Activated B cell treated with CpG ODN at 0.5 μM for 24 hours (primary cell): Measurements from ENCODE around the gene SMAP1. TPM values are rescaled to one million over a fixed set of nuclear protein-coding genes. Genes with fewer than 3 reads are reported as not detected.

Source experiments
- ATAC-seq: fragments of 200-7000 bp; cut with Tn5 transposase; one replicate; pipeline ENCODE4 v1.10.0; 2021; ENCODE audit warnings: low read depth, mild to moderate bottlenecking, moderate library complexity
- CTCF ChIA-PET: fragments of 350-600 bp; sonication (Branson Sonifier 250); formaldehyde crosslinking; loops from one replicate; lab custom pipeline; 2021; ENCODE audit warnings: antibody characterized with exemption; lab: Charles Lee
- POLR2A ChIA-PET: fragments of 350-600 bp; sonication (Branson Sonifier 250); formaldehyde crosslinking; loops from one replicate; lab custom pipeline; 2021; ENCODE audit warnings: antibody characterized with exemption; lab: Charles Lee
- DNase-seq: peaks from one replicate; pipeline ENCODE4 v3.0.0; 2022
- H3K27ac Mint-ChIP-seq: one replicate; pipeline ENCODE4 v1.8.0; 2020; ENCODE audit warnings: mixed read lengths
- H3K27me3 Mint-ChIP-seq: one replicate; pipeline ENCODE4 v1.8.0; 2021; ENCODE audit warnings: mixed read lengths
- H3K36me3 Mint-ChIP-seq: one replicate; pipeline ENCODE4 v1.8.0; 2021; ENCODE audit warnings: low read depth, mixed read lengths
- H3K4me1 Mint-ChIP-seq: one replicate; pipeline ENCODE4 v1.8.0; 2021; ENCODE audit warnings: mixed read lengths
- H3K4me3 Mint-ChIP-seq: one replicate; pipeline ENCODE4 v1.8.0; 2020; ENCODE audit warnings: mild to moderate bottlenecking, mixed read lengths
- H3K9me3 Mint-ChIP-seq: one replicate; pipeline ENCODE4 v1.8.0; 2020; ENCODE audit warnings: mixed read lengths
- intact Hi-C: fragments of 100-400 bp; cut with micrococcal nuclease; formaldehyde crosslinking; loops from one replicate; pipeline ENCODE4 v1.15.1; 2024
- total RNA-seq: library from RNA; stranded (reverse); gene quantifications from 2 replicates; pipeline ENCODE4 v1.2.3, GENCODE V29; 2022
- TF ChIP-seq, protein P1 (sequence below): fragments of 200-600 bp; IDR thresholded peaks from one replicate; pipeline ENCODE4 v1.8.0; 2022; ENCODE audit warnings: antibody characterized with exemption, mild to moderate bottlenecking

The SMAP1 gene
- total RNA-seq, 1 donor from 2014 or later: 21.6 TPM

DNA sequence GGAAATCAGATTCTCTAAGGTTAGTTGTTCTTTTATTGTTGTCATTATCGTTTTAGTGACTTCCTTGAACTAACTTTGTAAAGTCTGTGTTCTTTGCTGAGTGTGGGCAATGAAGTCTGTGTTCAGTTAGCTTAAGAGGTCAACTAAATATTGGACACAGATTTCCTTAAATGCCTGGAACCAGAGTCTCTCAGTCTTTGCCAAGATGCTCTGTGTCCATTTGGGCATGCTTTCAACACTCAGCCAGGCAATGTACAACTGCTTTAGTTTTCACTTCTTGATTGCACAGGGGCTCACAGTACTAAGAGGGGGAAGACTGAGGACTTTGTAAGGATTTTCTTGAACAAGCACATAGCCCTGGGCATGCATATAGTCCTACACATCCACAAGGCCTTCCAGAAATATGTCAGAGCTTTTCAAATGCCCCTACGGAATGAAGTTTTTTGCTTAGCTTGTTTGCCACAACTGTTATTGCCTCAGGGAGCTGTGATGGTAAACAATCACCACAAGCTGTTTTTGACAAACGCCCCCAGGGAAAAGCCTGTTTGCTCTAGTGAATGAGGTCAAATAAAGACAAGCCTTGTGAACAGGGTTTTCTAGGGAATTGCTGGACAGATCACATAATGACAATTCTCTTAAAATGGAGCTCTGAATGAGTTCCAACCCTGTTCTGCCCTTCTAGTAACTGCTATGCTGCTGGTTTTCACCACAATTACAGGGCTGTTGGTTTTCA is 206.7 kb downstream of the SMAP1 start:
- intact Hi-C loops: no loop called here
- CTCF ChIA-PET: interaction anchor here (0.8 to 1.4 kb wide), 2 partner anchors 10 to 170 kb away, joined by 4 to 5 read pairs; no protein-coding TSS in a partner anchor

DNA sequence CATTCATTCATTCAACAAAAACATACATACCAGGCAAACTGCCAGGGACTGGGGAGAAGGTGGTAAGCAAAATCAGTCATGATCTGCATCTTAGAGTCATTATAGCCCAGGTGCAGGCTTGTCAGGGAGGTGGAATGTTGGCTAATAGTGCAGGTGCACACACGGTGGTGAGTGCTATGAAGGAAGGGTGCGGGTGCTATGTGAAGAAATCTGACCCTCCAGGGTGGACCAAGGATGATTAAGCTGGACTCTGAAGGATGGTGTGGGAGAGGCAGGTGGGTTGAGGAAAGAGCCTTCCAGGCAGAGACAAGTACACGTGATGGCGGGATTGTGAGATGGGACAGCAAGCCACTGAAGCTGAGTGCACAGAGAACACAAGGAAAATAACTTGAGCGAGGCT is 211.8 kb downstream of the SMAP1 start:
- H3K27me3 Mint-ChIP-seq: peaks cover 17% of the 10 kb centered on the region

More for the DNA sequence above, 206.7 kb downstream of the SMAP1 start:
- POLR2A ChIA-PET: interaction anchor here (0.7 kb wide), 1 partner anchor 207 kb away, joined by 3 read pairs; no protein-coding TSS in a partner anchor
- H3K27ac Mint-ChIP-seq: no peak overlapping the region
- TF ChIP-seq, protein P1, sequence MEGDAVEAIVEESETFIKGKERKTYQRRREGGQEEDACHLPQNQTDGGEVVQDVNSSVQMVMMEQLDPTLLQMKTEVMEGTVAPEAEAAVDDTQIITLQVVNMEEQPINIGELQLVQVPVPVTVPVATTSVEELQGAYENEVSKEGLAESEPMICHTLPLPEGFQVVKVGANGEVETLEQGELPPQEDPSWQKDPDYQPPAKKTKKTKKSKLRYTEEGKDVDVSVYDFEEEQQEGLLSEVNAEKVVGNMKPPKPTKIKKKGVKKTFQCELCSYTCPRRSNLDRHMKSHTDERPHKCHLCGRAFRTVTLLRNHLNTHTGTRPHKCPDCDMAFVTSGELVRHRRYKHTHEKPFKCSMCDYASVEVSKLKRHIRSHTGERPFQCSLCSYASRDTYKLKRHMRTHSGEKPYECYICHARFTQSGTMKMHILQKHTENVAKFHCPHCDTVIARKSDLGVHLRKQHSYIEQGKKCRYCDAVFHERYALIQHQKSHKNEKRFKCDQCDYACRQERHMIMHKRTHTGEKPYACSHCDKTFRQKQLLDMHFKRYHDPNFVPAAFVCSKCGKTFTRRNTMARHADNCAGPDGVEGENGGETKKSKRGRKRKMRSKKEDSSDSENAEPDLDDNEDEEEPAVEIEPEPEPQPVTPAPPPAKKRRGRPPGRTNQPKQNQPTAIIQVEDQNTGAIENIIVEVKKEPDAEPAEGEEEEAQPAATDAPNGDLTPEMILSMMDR: no peak
- H3K9me3 Mint-ChIP-seq: peaks cover 20% of the 10 kb centered on the region
- H3K4me1 Mint-ChIP-seq: no peaks in the 10 kb centered on the region
- no peaks in the 10 kb centered on the region for H3K36me3 Mint-ChIP-seq
- ATAC-seq: no peak
- peaks cover 8% of the 10 kb centered on the region for H3K27me3 Mint-ChIP-seq
- no peak overlapping the region for H3K4me3 Mint-ChIP-seq
- DNase-seq: no peak

DNA sequence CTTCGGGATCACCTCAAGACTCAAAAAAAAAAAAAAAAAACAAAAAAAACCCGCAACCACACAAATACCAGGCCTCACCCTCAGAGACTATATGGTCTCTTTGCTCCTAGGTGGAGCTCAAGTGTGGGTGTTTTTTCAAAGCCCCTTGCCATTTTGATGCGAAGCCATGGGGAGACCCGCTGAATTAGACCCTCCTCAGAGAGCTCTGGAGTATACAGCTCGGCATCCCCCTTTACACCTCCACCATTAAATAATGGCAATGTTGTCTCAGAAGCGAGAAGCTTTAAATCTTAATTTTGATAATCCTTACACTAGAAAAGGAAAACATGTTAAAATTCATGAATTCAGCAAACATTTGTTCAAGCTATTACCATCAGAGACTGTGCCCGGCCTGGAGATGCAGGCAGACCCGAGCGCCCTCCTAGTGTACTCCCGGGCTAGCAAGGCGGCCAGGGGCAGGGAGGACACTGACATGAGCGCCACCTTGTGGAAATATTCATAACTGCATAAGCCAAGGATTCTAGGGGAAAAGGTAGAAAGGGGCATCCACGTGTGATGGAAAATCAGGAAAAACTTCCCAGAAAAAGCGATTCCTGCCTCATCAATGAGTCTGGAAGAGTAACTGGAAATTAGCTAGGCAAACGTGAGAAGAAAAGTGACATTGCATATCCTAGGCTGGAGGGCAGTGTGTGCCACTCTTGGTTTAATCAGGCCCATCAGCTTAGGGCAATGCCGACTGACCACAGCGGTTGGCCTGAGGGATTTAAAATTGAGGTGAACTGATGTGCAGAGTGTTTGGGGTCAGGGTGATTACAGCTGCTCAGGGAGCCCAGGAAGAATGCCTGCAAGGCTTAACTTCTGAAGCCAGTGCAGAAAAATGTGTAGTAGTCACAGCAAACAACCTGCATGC is 216.6 kb downstream of the SMAP1 start:
- DNase-seq (no peak), ATAC-seq (peak; percentile 85)
- no peaks in the 10 kb centered on the region for H3K36me3 Mint-ChIP-seq
- peaks cover 12% of the 10 kb centered on the region for H3K27me3 Mint-ChIP-seq
- H3K4me1 Mint-ChIP-seq: no peaks in the 10 kb centered on the region
- H3K27ac Mint-ChIP-seq: no peak overlapping the region
- TF ChIP-seq, protein P1: peak; percentile 78
- no peaks in the 10 kb centered on the region for H3K9me3 Mint-ChIP-seq
- ChIA-PET CTCF (interaction anchor here (0.5 to 5.1 kb wide), 27 partner anchors 9 to 663 kb away, joined by 3 to 144 read pairs (median 4); partner anchors contain the start of gene FAM135A), POLR2A (interaction anchor here (0.6 kb wide), 1 partner anchor 75 kb away, joined by 11 read pairs; no protein-coding TSS in a partner anchor)
- intact Hi-C loops: loop anchor here (1.0 to 5.0 kb wide), 7 partner anchors 72 to 663 kb away; partner anchors contain the start of gene B3GAT2
- H3K4me3 Mint-ChIP-seq: no peak overlapping the region

More for the DNA sequence above, 211.8 kb downstream of the SMAP1 start:
- Mint-ChIP-seq H3K4me3 (no peak overlapping the region), H3K9me3 (no peaks in the 10 kb centered on the region), H3K4me1 (no peaks in the 10 kb centered on the region), H3K27ac (no peak overlapping the region), H3K36me3 (no peaks in the 10 kb centered on the region)
- TF ChIP-seq, protein P1: no peak
- ATAC-seq: no peak
- intact Hi-C loops: no loop called here
- POLR2A ChIA-PET: no interaction called here
- CTCF ChIA-PET: no interaction called here
- DNase-seq: no peak

DNA sequence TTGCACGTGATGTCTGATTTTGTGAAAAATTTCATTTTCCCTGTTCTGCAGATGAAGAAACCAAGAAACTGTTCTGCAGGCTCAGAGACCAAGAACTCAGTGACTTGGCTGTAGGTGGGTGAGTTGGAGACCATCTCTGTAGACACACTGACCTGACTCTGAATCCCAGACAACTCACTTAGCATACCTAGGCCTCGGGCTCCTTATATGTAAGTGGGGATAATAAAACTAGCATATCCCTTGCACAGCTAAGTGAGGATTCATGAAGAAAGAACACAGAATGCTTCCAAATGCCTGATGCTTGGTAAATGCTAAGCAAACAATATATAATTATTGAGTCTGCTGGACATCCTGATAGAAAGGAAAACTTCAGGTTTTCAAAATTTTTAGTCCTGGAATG is 218.4 kb downstream of the SMAP1 start:
- TF ChIP-seq, protein P1: no peak
- H3K27me3 Mint-ChIP-seq: peaks cover 8% of the 10 kb centered on the region
- H3K36me3 Mint-ChIP-seq: no peaks in the 10 kb centered on the region
- intact Hi-C loops: no loop called here
- ATAC-seq (no peak), DNase-seq (no peak)
- H3K4me3 Mint-ChIP-seq: no peak overlapping the region
- ChIA-PET POLR2A (no interaction called here), CTCF (interaction anchor here (0.9 to 5.1 kb wide), 5 partner anchors 27 to 665 kb away, joined by 3 to 144 read pairs (median 5); no protein-coding TSS in a partner anchor)
- H3K27ac Mint-ChIP-seq: no peak overlapping the region
- no peaks in the 10 kb centered on the region for H3K9me3 Mint-ChIP-seq
- no peaks in the 10 kb centered on the region for H3K4me1 Mint-ChIP-seq
